ENCODE measurements around the gene CXXC1.
"Not testable (repeated sequence)": the region's sequence is repeated elsewhere in the genome, so short reads cannot be mapped to it uniquely, and the experiment has no call there.

The CXXC1 gene

GRCh38 chr18:50287441-50288347, at the start of gene CXXC1:
TSS of gene CXXC1 (minus strand) at chr18:50287692. CDS start at chr18:50287589, 103 bp downstream.
- FAIRE-seq: peak; percentile 100
- DNase-seq (ENCODE audit: insufficient read length, low spot score): peak; percentile 78

- DNase-seq (ENCODE audit: insufficient read length, low spot score) (no peak), FAIRE-seq (peak; percentile 89)
Observed at GRCh38 chr18:50334546-50335152, 47.2 kb upstream of the CXXC1 start.

- FAIRE-seq: no peak
- DNase-seq (ENCODE audit: insufficient read length, low spot score): no peak
Observed at GRCh38 chr18:50331691-50332090, 44.2 kb upstream of the CXXC1 start.

GRCh38 chr18:50330176-50330575, 42.7 kb upstream of the CXXC1 start:
- FAIRE-seq: no peak
- no peak for DNase-seq (ENCODE audit: insufficient read length, low spot score)

GRCh38 chr18:50327983-50328382, 40.5 kb upstream of the CXXC1 start:
- FAIRE-seq: no peak
- no peak for DNase-seq (ENCODE audit: insufficient read length, low spot score)

GRCh38 chr18:50320719-50321118, 33.2 kb upstream of the CXXC1 start:
- DNase-seq (ENCODE audit: insufficient read length, low spot score): no peak
- FAIRE-seq: peak; percentile 89

- FAIRE-seq (peak; percentile 100), DNase-seq (ENCODE audit: insufficient read length, low spot score) (no peak)
Observed at GRCh38 chr18:50315100-50315871, 27.8 kb upstream of the CXXC1 start.

GRCh38 chr18:50313873-50314460, 26.5 kb upstream of the CXXC1 start:
- DNase-seq (ENCODE audit: insufficient read length, low spot score) (no peak), FAIRE-seq (peak; percentile 88)

- no peak for FAIRE-seq
Observed at GRCh38 chr18:50313031-50313607, 25.6 kb upstream of the CXXC1 start.

GRCh38 chr18:50312296-50313030, 25.0 kb upstream of the CXXC1 start:
- DNase-seq (ENCODE audit: insufficient read length, low spot score) (no peak), FAIRE-seq (peak; percentile 99)

More at GRCh38 chr18:50313031-50313607, 25.6 kb upstream of the CXXC1 start:
- DNase-seq (ENCODE audit: insufficient read length, low spot score): no peak

- peak; percentile 18 for FAIRE-seq
- DNase-seq (ENCODE audit: insufficient read length, low spot score): no peak
Observed at GRCh38 chr18:50311650-50312049, 24.2 kb upstream of the CXXC1 start.

- DNase-seq (ENCODE audit: insufficient read length, low spot score): no peak
- peak; percentile 18 for FAIRE-seq
Observed at GRCh38 chr18:50310080-50310479, 22.6 kb upstream of the CXXC1 start.

GRCh38 chr18:50308851-50309250, 21.4 kb upstream of the CXXC1 start:
- FAIRE-seq: not testable (repeated sequence)

GRCh38 chr18:50307738-50308470, 20.4 kb upstream of the CXXC1 start:
- DNase-seq (ENCODE audit: insufficient read length, low spot score): peak; percentile 88
- peak; percentile 99 for FAIRE-seq

More at GRCh38 chr18:50308851-50309250, 21.4 kb upstream of the CXXC1 start:
- DNase-seq (ENCODE audit: insufficient read length, low spot score): not testable (repeated sequence)

- FAIRE-seq: no peak
- no peak for DNase-seq (ENCODE audit: insufficient read length, low spot score)
Observed at GRCh38 chr18:50307400-50307737, 19.9 kb upstream of the CXXC1 start.

GRCh38 chr18:50306944-50307343, 19.5 kb upstream of the CXXC1 start:
- peak; percentile 18 for FAIRE-seq
- DNase-seq (ENCODE audit: insufficient read length, low spot score): no peak

GRCh38 chr18:50301074-50301473, 13.6 kb upstream of the CXXC1 start:
- DNase-seq (ENCODE audit: insufficient read length, low spot score) (no peak), FAIRE-seq (no peak)

- FAIRE-seq: no peak
- DNase-seq (ENCODE audit: insufficient read length, low spot score): no peak
Observed at GRCh38 chr18:50299626-50300388, 12.3 kb upstream of the CXXC1 start.

All from GM19239 (cell line).